GM23338 (cell line): ENCODE data around the gene DLX4. TPM values are rescaled to one million over a fixed set of nuclear protein-coding genes. Genes with fewer than 3 reads are reported as not detected.

ENCODE experiments used
- ATAC-seq: fragments of 200-7000 bp; cut with Tn5 transposase; 3 replicates; pipeline ENCODE4 v1.9.1; 2020
- DNase-seq: peaks from one replicate; pipeline ENCODE4 v3.0.0-alpha.2; 2015; ENCODE audit warnings: low spot score
- H2AFZ ChIP-seq: fragments of 200-600 bp; sonication (generic); 2 replicates; pipeline ENCODE4 v1.8.0; 2016; ENCODE audit warnings: antibody characterized with exemption, mild to moderate bottlenecking, moderate library complexity
- H3F3A ChIP-seq: fragments of 200-600 bp; sonication (generic); replicated peaks from 2 replicates; pipeline ENCODE4 v1.8.0; 2017; ENCODE audit warnings: antibody characterized with exemption, mixed run types, low read depth
- H3K27ac ChIP-seq: fragments of 200-600 bp; sonication (generic); 2 replicates; pipeline ENCODE4 v1.6.1; 2016; ENCODE audit warnings: low read depth
- H3K27me3 ChIP-seq: fragments of 200-600 bp; sonication (generic); 2 replicates; pipeline ENCODE4 v1.8.0; 2016; ENCODE audit warnings: mild to moderate bottlenecking, mixed run types, moderate library complexity; ENCODE audit not compliant: insufficient read depth
- H3K36me3 ChIP-seq: fragments of 200-600 bp; sonication (generic); 2 replicates; pipeline ENCODE4 v1.8.0; 2016; ENCODE audit warnings: mild to moderate bottlenecking; ENCODE audit not compliant: insufficient read depth
- H3K4me1 ChIP-seq: fragments of 200-600 bp; sonication (generic); 2 replicates; pipeline ENCODE4 v1.8.0; 2016; ENCODE audit warnings: mild to moderate bottlenecking, moderate library complexity; ENCODE audit not compliant: insufficient read depth
- H3K4me2 ChIP-seq: fragments of 200-600 bp; sonication (generic); 2 replicates; pipeline ENCODE4 v1.7.1; 2017; ENCODE audit warnings: mixed run types
- H3K4me3 ChIP-seq: fragments of 200-600 bp; sonication (generic); 2 replicates; pipeline ENCODE4 v1.6.1; 2016; ENCODE audit warnings: mixed run types
- H3K79me2 ChIP-seq: fragments of 200-600 bp; sonication (generic); replicated peaks from 2 replicates; pipeline ENCODE4 v1.8.0; 2017; ENCODE audit warnings: mild to moderate bottlenecking; ENCODE audit not compliant: insufficient read depth
- H3K9me2 ChIP-seq: fragments of 200-600 bp; sonication (generic); 2 replicates; pipeline ENCODE4 v1.8.0; 2017; ENCODE audit not compliant: insufficient read depth
- H4K20me1 ChIP-seq: fragments of 200-600 bp; sonication (generic); replicated peaks from 2 replicates; pipeline ENCODE4 v1.8.0; 2017; ENCODE audit warnings: mild to moderate bottlenecking; ENCODE audit not compliant: insufficient read depth
- H3K27ac Mint-ChIP-seq: 2 replicates; pipeline ENCODE4 v1.8.0; 2020; ENCODE audit warnings: inconsistent platforms, mild to moderate bottlenecking, moderate library complexity, mixed read lengths
- H3K27me3 Mint-ChIP-seq: 3 replicates; pipeline ENCODE4 v1.8.0; 2022; ENCODE audit warnings: low read depth, mild to moderate bottlenecking, moderate library complexity, mixed read lengths, inconsistent platforms; ENCODE audit not compliant: insufficient read depth, poor library complexity
- H3K36me3 Mint-ChIP-seq: 3 replicates; pipeline ENCODE4 v1.8.0; 2021; ENCODE audit warnings: low read depth, mild to moderate bottlenecking, inconsistent platforms, moderate library complexity, mixed read lengths
- H3K4me1 Mint-ChIP-seq: 3 replicates; pipeline ENCODE4 v1.8.0; 2020; ENCODE audit warnings: mild to moderate bottlenecking, inconsistent platforms, mixed read lengths
- H3K4me3 Mint-ChIP-seq: 3 replicates; pipeline ENCODE4 v1.8.0; 2021; ENCODE audit warnings: moderate library complexity, mild to moderate bottlenecking, inconsistent platforms, mixed read lengths
- H3K9me3 Mint-ChIP-seq: 3 replicates; pipeline ENCODE4 v1.8.0; 2020; ENCODE audit warnings: moderate library complexity, mild to moderate bottlenecking, inconsistent platforms, mixed read lengths
- CREB1 ChIP-seq: fragments of 250-450 bp; sonication (Bioruptor Pico); IDR thresholded peaks from 2 replicates; pipeline ENCODE4 v1.5.0; 2020; ENCODE audit warnings: low read depth, mild to moderate bottlenecking, moderate library complexity
- CTCF ChIP-seq, 2 experiments: fragments of 200-600 bp in 1 of 2; sonication (generic) in 1 of 2; conservative IDR thresholded peaks; 2 replicates each; pipeline versions ENCODE4 v1.5.1 to v1.6.1; 2016 to 2017; ENCODE audit warnings: antibody characterized with exemption in 2 of 2, low read depth in 2 of 2, mild to moderate bottlenecking in 2 of 2, moderate library complexity in 1 of 2
- ETS1 ChIP-seq: IDR thresholded peaks from 2 replicates; pipeline ENCODE4 v1.6.1; 2016; ENCODE audit warnings: antibody characterized with exemption
- EZH2 ChIP-seq: fragments of 200-600 bp; sonication (generic); IDR thresholded peaks from one replicate; pipeline ENCODE4 v1.8.0; 2017; ENCODE audit warnings: antibody characterized with exemption, mild to moderate bottlenecking, low read depth; ENCODE audit not compliant: unreplicated experiment
- EZH2phosphoT487 ChIP-seq: fragments of 200-600 bp; sonication (generic); IDR thresholded peaks from one replicate; pipeline ENCODE4 v1.8.1; 2018; ENCODE audit warnings: antibody characterized with exemption; ENCODE audit not compliant: unreplicated experiment
- JUNB ChIP-seq: IDR thresholded peaks from one replicate; pipeline ENCODE4 v1.6.1; 2016; ENCODE audit warnings: antibody characterized with exemption; ENCODE audit not compliant: unreplicated experiment
- NANOG ChIP-seq: IDR thresholded peaks from 2 replicates; pipeline ENCODE4 v1.6.1; 2016; ENCODE audit warnings: antibody characterized with exemption, borderline replicate concordance
- POLR2AphosphoS5 ChIP-seq: IDR thresholded peaks from 2 replicates; pipeline ENCODE4 v1.6.1; 2016; ENCODE audit warnings: antibody characterized with exemption, low read depth
- REST ChIP-seq: IDR thresholded peaks from one replicate; pipeline ENCODE4 v1.6.1; 2018; ENCODE audit warnings: antibody characterized with exemption; ENCODE audit not compliant: unreplicated experiment
- STAT1 ChIP-seq: IDR thresholded peaks from one replicate; pipeline ENCODE4 v1.6.1; 2016; ENCODE audit warnings: antibody characterized with exemption; ENCODE audit not compliant: unreplicated experiment
- ZNF114 ChIP-seq: fragments of 250-450 bp; sonication (Bioruptor Pico); IDR thresholded peaks from 2 replicates; pipeline ENCODE4 v1.5.0; 2020; ENCODE audit warnings: mild to moderate bottlenecking, moderate library complexity
- ZNF331 ChIP-seq: fragments of 250-450 bp; sonication (Bioruptor Pico); IDR thresholded peaks from 2 replicates; pipeline ENCODE4 v1.5.0; 2020; ENCODE audit warnings: low read depth, mild to moderate bottlenecking, moderate library complexity
- polyA plus RNA-seq: library from polyadenylated mRNA; unstranded; fragments of >200 nt; fragmentation: Nextera tagmentation; extraction: Ambion mirVana; gene quantifications from 2 replicates; pipeline ENCODE4 v1.2.1, GENCODE V29; 2016
- total RNA-seq: library from RNA; depleted of rRNA; stranded (reverse); fragments of >200 nt; shearing (Covaris generic); gene quantifications from 2 replicates; pipeline ENCODE4 v1.2.3, GENCODE V29; 2014
- TF ChIP-seq, protein P1 (sequence below): fragments of 250-450 bp; sonication (Bioruptor Pico); IDR thresholded peaks from 2 replicates; pipeline ENCODE4 v1.5.0; 2020; ENCODE audit warnings: mild to moderate bottlenecking, moderate library complexity

Gene DLX4
- total and polyA plus RNA-seq, 2 experiments from 2014 or later = 0.10 to 0.79 TPM

- no peaks in the 10 kb centered on the region for H4K20me1 ChIP-seq
- no peak overlapping the region for H3K27ac ChIP-seq
- Mint-ChIP-seq H3K4me3 (no peak overlapping the region), H3K9me3 (peaks cover 26% of the 10 kb centered on the region), H3K27ac (no peak overlapping the region), H3K4me1 (no peaks in the 10 kb centered on the region), H3K27me3 (peaks cover 3% of the 10 kb centered on the region), H3K36me3 (peaks cover 7% of the 10 kb centered on the region; the same call in 2 of the 3 replicates)
- DNase-seq (no peak), ATAC-seq (no peak)
- H3K4me3 ChIP-seq = no peak overlapping the region
- H3K9me2 ChIP-seq = no peaks in the 10 kb centered on the region
- TF ChIP-seq NANOG (no peak), ZNF114 (no peak), EZH2 (no peak), ETS1 (no peak), EZH2phosphoT487 (no peak), STAT1 (no peak), REST (no peak), ZNF331 (CRISPR knock-in tag) (no peak), CREB1 (CRISPR knock-in tag) (no peak), JUNB (no peak), POLR2AphosphoS5 (no peak), CTCF (conservative IDR thresholded peaks at IDR 0.05; ENCODE audit: low read depth in 2 of 2) (no peak)
- TF ChIP-seq, protein P1, sequence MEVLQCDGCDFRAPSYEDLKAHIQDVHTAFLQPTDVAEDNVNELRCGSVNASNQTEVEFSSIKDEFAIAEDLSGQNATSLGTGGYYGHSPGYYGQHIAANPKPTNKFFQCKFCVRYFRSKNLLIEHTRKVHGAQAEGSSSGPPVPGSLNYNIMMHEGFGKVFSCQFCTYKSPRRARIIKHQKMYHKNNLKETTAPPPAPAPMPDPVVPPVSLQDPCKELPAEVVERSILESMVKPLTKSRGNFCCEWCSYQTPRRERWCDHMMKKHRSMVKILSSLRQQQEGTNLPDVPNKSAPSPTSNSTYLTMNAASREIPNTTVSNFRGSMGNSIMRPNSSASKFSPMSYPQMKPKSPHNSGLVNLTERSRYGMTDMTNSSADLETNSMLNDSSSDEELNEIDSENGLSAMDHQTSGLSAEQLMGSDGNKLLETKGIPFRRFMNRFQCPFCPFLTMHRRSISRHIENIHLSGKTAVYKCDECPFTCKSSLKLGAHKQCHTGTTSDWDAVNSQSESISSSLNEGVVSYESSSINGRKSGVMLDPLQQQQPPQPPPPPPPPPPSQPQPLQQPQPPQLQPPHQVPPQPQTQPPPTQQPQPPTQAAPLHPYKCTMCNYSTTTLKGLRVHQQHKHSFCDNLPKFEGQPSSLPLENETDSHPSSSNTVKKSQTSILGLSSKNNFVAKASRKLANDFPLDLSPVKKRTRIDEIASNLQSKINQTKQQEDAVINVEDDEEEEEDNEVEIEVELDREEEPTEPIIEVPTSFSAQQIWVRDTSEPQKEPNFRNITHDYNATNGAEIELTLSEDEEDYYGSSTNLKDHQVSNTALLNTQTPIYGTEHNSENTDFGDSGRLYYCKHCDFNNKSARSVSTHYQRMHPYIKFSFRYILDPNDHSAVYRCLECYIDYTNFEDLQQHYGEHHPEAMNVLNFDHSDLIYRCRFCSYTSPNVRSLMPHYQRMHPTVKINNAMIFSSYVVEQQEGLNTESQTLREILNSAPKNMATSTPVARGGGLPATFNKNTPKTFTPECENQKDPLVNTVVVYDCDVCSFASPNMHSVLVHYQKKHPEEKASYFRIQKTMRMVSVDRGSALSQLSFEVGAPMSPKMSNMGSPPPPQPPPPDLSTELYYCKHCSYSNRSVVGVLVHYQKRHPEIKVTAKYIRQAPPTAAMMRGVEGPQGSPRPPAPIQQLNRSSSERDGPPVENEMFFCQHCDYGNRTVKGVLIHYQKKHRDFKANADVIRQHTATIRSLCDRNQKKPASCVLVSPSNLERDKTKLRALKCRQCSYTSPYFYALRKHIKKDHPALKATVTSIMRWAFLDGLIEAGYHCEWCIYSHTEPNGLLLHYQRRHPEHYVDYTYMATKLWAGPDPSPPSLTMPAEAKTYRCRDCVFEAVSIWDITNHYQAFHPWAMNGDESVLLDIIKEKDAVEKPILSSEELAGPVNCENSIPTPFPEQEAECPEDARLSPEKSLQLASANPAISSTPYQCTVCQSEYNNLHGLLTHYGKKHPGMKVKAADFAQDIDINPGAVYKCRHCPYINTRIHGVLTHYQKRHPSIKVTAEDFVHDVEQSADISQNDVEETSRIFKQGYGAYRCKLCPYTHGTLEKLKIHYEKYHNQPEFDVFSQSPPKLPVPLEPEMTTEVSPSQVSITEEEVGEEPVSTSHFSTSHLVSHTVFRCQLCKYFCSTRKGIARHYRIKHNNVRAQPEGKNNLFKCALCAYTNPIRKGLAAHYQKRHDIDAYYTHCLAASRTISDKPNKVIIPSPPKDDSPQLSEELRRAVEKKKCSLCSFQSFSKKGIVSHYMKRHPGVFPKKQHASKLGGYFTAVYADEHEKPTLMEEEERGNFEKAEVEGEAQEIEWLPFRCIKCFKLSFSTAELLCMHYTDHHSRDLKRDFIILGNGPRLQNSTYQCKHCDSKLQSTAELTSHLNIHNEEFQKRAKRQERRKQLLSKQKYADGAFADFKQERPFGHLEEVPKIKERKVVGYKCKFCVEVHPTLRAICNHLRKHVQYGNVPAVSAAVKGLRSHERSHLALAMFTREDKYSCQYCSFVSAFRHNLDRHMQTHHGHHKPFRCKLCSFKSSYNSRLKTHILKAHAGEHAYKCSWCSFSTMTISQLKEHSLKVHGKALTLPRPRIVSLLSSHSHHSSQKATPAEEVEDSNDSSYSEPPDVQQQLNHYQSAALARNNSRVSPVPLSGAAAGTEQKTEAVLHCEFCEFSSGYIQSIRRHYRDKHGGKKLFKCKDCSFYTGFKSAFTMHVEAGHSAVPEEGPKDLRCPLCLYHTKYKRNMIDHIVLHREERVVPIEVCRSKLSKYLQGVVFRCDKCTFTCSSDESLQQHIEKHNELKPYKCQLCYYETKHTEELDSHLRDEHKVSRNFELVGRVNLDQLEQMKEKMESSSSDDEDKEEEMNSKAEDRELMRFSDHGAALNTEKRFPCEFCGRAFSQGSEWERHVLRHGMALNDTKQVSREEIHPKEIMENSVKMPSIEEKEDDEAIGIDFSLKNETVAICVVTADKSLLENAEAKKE = no peak
- H3K4me2 ChIP-seq = no peak overlapping the region
- H3F3A ChIP-seq = no peaks in the 10 kb centered on the region
- no peak overlapping the region for H2AFZ ChIP-seq
- no peaks in the 10 kb centered on the region; the same call in 1 of the 2 replicates for H3K27me3 ChIP-seq
- H3K4me1 ChIP-seq = no peaks in the 10 kb centered on the region
- H3K36me3 ChIP-seq = no peaks in the 10 kb centered on the region; the same call in 1 of the 2 replicates
- no peaks in the 10 kb centered on the region for H3K79me2 ChIP-seq
These were observed 44.1 kb downstream of the DLX4 start for GRCh38 chr17:50013079-50013478.
